RPMI8226 (cell line): ENCODE data around the gene CDK2.
"Not testable (repeated sequence)": the region's sequence is repeated elsewhere in the genome, so short reads cannot be mapped to it uniquely, and the experiment has no call there.

Experiments used
- DNase-seq: peaks from one replicate; pipeline ENCODE4 v3.0.0-alpha.2; 2015

The CDK2 gene

GRCh38 chr12:55982319-55982936, 15.8 kb downstream of the CDK2 start:
- DNase-seq = no peak

GRCh38 chr12:55983232-55983842, 16.7 kb downstream of the CDK2 start:
- no peak for DNase-seq

GRCh38 chr12:55984861-55985260, 18.2 kb downstream of the CDK2 start:
- DNase-seq = no peak

- DNase-seq = no peak
Observed at GRCh38 chr12:55985341-55985740, 18.7 kb downstream of the CDK2 start.

- not testable (repeated sequence) for DNase-seq
Observed at GRCh38 chr12:55985976-55986375, 19.3 kb downstream of the CDK2 start.

GRCh38 chr12:55991110-55991509, 24.5 kb downstream of the CDK2 start:
- no peak for DNase-seq

- no peak for DNase-seq
Observed at GRCh38 chr12:55993230-55993853, 26.7 kb downstream of the CDK2 start.

- DNase-seq = no peak
Observed at GRCh38 chr12:55995366-55995765, 28.7 kb downstream of the CDK2 start.

- DNase-seq = peak; percentile 73
Observed at GRCh38 chr12:55996201-55996714, 29.6 kb downstream of the CDK2 start.

GRCh38 chr12:55996715-55997534, 30.3 kb downstream of the CDK2 start, which contains the start of gene SUOX:
Gene SUOX, plus strand, starts transcription at chr12:55997276. Its CDS starts 4,946 bp downstream, at chr12:56002222.
- DNase-seq = peak; percentile 96

- peak; percentile 11 for DNase-seq
Observed at GRCh38 chr12:55997535-55997859, 30.9 kb downstream of the CDK2 start.

GRCh38 chr12:55999522-55999921, 32.9 kb downstream of the CDK2 start:
- not testable (repeated sequence) for DNase-seq

- DNase-seq = not testable (repeated sequence)
Observed at GRCh38 chr12:55999999-56000540, 33.4 kb downstream of the CDK2 start.

GRCh38 chr12:56001487-56002100, 35.0 kb downstream of the CDK2 start:
- DNase-seq = no peak

GRCh38 chr12:56003376-56003775, 36.7 kb downstream of the CDK2 start:
- DNase-seq = not testable (repeated sequence)

GRCh38 chr12:56004211-56004610, 37.6 kb downstream of the CDK2 start:
- DNase-seq = no peak

GRCh38 chr12:56007564-56008559, 41.2 kb downstream of the CDK2 start:
- DNase-seq = peak; percentile 71

- no peak for DNase-seq
Observed at GRCh38 chr12:56010111-56010570, 43.5 kb downstream of the CDK2 start.

- DNase-seq = no peak
Observed at GRCh38 chr12:56011509-56012090, 45.0 kb downstream of the CDK2 start.

- DNase-seq = no peak
Observed at GRCh38 chr12:56013482-56013881, 46.9 kb downstream of the CDK2 start.

- peak; percentile 76 for DNase-seq
Observed at GRCh38 chr12:56014205-56014604, 47.6 kb downstream of the CDK2 start.
